Panc1 (cell line): ENCODE results near the gene EHD1.

ENCODE experiments used
- POLR2AphosphoS5 ChIP-seq: IDR thresholded peaks from 2 replicates; pipeline ENCODE4 v1.6.1; 2012; ENCODE audit warnings: mild to moderate bottlenecking, low read depth, low read length, moderate library complexity
- SIN3A ChIP-seq: IDR thresholded peaks from 2 replicates; pipeline ENCODE4 v1.6.1; 2012; ENCODE audit warnings: low read depth, mild to moderate bottlenecking, low read length, moderate library complexity, borderline replicate concordance; ENCODE audit not compliant: insufficient read depth
- TCF7L2 ChIP-seq: IDR thresholded peaks from 2 replicates; pipeline ENCODE4 v1.6.1; 2011; ENCODE audit warnings: mild to moderate bottlenecking, low read depth, low read length, inconsistent platforms
- TF ChIP-seq, protein P1 (sequence below): fragments of 450-650 bp; IDR thresholded peaks from 2 replicates; pipeline ENCODE4 v1.5.1; 2017; ENCODE audit warnings: mild to moderate bottlenecking
- TF ChIP-seq, protein P2 (sequence below), 2 experiments: IDR thresholded peaks; 2 replicates each; pipeline ENCODE4 v1.6.1; 2011 to 2012; ENCODE audit warnings: low read depth in 2 of 2, control low read depth in 1 of 2, low read length in 1 of 2, mild to moderate bottlenecking in 1 of 2, moderate library complexity in 1 of 2; ENCODE audit not compliant: insufficient read depth in 1 of 2

DNA sequence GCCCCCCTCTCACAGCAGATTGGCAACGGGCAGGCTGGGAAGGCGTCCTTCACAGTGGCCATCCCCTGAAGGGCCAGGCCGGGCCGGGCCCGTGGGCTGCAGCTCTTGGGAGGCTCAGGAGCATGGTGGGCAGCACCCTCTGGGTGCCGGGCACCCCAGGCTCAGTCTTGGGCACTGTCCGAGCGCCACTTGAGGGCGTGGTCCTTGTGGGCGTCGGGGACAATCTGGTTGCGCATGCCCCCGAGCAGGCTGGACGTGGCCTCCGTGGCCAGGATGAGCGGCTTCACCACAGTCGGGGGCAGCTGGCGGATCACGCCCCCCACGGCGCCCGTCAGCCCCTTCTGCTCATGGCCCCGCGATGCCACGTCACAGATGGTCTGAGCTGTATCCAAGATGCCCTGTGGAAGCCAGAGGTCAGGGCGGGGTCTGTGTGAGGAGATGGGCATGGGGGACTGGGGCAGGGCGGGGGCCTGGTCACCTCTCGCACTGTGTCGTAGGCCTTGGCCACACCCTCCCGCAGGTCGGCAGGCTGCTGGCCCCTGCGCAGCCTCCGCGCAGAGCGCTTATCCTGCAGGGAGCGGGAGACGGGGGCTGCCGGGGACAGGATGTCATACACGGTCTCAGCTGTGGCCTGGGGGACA is 16.5 kb upstream of the EHD1 start:
- TF ChIP-seq, protein P1, sequence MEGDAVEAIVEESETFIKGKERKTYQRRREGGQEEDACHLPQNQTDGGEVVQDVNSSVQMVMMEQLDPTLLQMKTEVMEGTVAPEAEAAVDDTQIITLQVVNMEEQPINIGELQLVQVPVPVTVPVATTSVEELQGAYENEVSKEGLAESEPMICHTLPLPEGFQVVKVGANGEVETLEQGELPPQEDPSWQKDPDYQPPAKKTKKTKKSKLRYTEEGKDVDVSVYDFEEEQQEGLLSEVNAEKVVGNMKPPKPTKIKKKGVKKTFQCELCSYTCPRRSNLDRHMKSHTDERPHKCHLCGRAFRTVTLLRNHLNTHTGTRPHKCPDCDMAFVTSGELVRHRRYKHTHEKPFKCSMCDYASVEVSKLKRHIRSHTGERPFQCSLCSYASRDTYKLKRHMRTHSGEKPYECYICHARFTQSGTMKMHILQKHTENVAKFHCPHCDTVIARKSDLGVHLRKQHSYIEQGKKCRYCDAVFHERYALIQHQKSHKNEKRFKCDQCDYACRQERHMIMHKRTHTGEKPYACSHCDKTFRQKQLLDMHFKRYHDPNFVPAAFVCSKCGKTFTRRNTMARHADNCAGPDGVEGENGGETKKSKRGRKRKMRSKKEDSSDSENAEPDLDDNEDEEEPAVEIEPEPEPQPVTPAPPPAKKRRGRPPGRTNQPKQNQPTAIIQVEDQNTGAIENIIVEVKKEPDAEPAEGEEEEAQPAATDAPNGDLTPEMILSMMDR: no peak
- no peak for TF ChIP-seq POLR2AphosphoS5
- TF ChIP-seq, protein P2, sequence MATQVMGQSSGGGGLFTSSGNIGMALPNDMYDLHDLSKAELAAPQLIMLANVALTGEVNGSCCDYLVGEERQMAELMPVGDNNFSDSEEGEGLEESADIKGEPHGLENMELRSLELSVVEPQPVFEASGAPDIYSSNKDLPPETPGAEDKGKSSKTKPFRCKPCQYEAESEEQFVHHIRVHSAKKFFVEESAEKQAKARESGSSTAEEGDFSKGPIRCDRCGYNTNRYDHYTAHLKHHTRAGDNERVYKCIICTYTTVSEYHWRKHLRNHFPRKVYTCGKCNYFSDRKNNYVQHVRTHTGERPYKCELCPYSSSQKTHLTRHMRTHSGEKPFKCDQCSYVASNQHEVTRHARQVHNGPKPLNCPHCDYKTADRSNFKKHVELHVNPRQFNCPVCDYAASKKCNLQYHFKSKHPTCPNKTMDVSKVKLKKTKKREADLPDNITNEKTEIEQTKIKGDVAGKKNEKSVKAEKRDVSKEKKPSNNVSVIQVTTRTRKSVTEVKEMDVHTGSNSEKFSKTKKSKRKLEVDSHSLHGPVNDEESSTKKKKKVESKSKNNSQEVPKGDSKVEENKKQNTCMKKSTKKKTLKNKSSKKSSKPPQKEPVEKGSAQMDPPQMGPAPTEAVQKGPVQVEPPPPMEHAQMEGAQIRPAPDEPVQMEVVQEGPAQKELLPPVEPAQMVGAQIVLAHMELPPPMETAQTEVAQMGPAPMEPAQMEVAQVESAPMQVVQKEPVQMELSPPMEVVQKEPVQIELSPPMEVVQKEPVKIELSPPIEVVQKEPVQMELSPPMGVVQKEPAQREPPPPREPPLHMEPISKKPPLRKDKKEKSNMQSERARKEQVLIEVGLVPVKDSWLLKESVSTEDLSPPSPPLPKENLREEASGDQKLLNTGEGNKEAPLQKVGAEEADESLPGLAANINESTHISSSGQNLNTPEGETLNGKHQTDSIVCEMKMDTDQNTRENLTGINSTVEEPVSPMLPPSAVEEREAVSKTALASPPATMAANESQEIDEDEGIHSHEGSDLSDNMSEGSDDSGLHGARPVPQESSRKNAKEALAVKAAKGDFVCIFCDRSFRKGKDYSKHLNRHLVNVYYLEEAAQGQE (IDR thresholded peaks at IDR 0.05; ENCODE audit: insufficient read depth in 1 of 2, low read depth in 2 of 2, low read length in 1 of 2): no peak
- TF ChIP-seq SIN3A: no peak
- TF ChIP-seq TCF7L2: no peak
